GM13977 (cell line): Measurements from ENCODE around the gene SEMA4D.
A peak's percentile ranks its signal among the peaks of the same experiment; 100 is the strongest.

Experiments used
- DNase-seq: peaks from one replicate; pipeline ENCODE4 v3.0.0; 2012; ENCODE audit warnings: low spot score
- in situ Hi-C: fragments of 300-500 bp; cut with MboI; formaldehyde crosslinking; loops from one replicate; pipeline ENCODE4 v1.12.0; 2022; ENCODE audit warnings: low sequenced_read_pairs, low pct_unique_long_range_greater_than_20kb, mixed read lengths, inconsistent platforms; ENCODE audit not compliant: unreplicated experiment
- TF ChIP-seq, protein P1 (sequence below): IDR thresholded peaks from 2 replicates; pipeline ENCODE4 v1.5.1; 2012; ENCODE audit warnings: mild to moderate bottlenecking, control low read depth; ENCODE audit not compliant: insufficient read depth; ENCODE audit errors: extremely low read depth, missing control alignments

SEMA4D gene

DNA sequence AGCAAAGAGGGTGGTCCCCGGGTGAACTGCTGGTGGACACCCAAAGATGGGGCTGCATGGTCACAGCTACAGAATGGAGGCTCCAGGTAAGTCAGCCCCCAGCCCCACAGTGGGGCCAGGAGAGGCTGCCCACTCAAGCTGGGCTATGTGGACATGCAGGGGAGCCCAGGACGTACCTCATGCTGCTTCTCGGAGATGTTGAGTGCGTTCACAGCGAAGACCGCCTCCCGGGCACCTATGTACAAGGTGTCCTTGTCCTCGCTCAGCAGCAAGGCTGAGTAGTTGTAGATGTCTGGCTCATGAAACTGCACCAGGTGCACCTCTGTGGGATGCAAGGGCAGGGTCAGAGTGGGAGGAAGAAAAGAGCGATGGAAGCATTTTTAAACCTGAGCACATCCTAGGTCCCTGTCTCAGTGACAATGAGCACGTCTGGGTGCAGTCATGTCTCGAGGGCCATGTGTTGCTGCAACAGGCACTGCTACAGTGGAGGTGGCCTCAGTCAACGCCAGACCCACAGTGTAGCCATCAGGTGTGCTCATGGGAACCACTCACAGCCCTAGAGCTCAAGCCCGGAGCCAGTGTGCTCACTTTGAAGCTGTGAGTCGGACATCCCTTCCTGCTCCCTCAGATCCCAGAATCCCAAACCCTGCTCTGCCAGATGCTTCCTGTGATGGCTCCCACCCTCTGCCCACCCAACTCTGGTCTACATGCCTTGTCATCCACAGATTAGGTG, 95.1 kb downstream of the SEMA4D start:
- no peak for DNase-seq
- TF ChIP-seq, protein P1, sequence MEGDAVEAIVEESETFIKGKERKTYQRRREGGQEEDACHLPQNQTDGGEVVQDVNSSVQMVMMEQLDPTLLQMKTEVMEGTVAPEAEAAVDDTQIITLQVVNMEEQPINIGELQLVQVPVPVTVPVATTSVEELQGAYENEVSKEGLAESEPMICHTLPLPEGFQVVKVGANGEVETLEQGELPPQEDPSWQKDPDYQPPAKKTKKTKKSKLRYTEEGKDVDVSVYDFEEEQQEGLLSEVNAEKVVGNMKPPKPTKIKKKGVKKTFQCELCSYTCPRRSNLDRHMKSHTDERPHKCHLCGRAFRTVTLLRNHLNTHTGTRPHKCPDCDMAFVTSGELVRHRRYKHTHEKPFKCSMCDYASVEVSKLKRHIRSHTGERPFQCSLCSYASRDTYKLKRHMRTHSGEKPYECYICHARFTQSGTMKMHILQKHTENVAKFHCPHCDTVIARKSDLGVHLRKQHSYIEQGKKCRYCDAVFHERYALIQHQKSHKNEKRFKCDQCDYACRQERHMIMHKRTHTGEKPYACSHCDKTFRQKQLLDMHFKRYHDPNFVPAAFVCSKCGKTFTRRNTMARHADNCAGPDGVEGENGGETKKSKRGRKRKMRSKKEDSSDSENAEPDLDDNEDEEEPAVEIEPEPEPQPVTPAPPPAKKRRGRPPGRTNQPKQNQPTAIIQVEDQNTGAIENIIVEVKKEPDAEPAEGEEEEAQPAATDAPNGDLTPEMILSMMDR, result no peak
- in situ Hi-C loops, result no loop called here

DNA sequence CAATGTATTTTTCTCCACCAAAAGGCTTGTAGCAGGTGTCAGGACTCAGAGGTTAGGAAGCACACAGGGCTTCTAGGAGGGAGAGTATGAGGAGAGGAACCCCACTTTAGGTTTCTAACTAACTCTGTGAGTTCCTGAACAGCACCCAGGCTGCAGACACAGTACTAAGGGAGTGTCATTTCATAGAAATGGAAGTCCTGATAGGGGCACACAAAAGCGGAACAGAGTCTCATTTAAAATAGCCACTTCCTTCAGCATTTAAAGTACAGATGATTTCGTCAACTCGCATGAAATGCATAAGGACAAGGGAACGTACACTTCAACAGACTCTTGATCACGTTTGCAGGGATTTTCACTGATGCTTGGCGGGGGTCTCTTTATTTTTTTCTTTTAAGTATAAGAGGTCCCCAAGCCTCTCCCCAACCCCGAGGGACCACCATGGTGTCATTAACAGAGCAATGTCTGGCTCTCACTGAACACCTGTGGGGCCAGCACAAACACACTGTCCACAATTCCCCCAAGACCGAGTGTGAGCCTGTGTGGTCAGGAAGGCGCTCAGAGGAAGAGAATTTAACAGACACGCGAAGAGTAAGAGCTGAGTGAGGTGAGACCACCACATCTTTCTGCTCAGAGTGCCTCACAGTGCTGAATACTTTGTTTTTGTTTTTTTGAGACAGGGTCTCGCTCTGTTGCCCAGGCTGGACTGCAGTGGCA, 97.4 kb downstream of the SEMA4D start:
- in situ Hi-C loops, result no loop called here
- peak; percentile 75 for DNase-seq

DNA sequence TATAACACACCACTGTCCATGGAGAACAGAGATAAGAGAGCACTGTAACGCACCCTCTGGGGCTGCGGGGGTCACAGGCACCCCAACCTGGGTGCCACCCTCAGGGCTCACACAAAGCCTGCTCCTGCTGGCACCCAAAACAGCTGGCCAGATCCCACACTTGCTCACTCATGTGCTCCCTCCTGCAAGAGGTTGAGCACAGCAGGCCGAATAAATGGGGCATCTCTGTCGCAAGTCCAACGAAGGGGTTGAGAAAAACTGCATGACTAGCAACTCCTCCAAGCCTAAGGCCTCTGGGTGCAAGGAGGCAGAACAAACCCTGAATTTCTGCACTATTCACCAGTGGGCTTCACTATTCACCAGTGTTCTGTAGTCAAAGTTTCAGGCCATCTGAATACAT, 99.3 kb downstream of the SEMA4D start:
- in situ Hi-C loops, result no loop called here
- TF ChIP-seq, protein P1, result no peak
- DNase-seq, result no peak

More for the DNA sequence above, 97.4 kb downstream of the SEMA4D start:
- TF ChIP-seq, protein P1, result no peak

DNA sequence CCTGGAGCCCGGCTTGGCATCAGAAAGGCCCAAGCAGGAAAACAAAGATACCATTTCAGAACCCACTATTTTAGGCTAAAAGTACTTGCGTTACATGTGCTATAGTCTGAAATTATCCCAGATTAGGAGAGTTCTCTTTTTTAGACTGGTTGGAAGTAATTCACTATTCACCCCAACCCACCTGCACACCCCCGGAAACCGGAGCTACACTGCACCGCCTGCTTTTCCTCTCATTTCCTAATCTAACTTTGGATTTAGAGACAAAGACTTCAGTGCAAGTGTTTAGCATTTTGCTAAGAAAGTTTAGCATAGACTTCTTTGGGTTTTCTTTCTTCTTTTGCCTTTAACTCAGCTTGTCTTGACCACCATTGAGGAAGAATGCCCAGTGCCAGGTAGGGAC, 100.4 kb downstream of the SEMA4D start:
- in situ Hi-C loops, result no loop called here
- DNase-seq, result no peak
- TF ChIP-seq, protein P1, result no peak

DNA sequence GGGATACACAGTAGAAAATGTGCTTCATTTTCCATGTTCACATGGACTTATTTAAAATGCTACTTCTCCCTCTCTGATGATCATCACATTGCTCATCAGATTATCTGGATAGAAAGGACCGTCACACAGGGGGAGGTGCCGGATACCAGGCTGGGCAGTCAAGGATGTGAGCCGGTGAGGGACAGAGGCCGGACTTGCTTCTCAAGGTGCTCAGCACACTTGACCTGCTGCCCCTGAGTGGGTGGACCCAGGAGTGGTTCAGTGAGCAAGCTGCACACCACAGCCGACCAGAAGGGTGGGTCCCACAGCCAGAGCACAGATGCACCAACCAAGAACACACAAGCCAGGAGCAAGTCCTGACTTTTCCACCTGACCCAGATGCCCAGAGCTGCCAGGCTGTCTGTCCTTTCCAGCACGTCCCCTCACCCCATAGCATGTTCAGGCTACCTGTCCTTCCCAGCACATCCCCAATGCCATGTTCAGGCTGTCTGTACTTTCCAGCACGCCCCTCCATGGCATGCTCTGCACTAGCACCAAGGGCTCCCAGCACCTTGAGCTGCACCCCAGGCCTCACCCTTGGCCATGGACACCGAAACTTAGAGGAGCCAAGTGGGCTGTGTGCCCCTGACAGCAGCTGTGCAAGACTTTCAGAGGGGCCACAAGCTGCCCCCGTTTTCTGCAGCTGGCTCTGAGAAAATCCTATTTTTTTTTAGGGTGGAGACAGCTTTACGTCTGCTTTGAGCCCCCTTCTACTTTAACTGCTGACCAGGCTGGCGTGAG, 101.8 kb downstream of the SEMA4D start:
- DNase-seq, result no peak
- in situ Hi-C loops, result no loop called here
- TF ChIP-seq, protein P1, result no peak

DNA sequence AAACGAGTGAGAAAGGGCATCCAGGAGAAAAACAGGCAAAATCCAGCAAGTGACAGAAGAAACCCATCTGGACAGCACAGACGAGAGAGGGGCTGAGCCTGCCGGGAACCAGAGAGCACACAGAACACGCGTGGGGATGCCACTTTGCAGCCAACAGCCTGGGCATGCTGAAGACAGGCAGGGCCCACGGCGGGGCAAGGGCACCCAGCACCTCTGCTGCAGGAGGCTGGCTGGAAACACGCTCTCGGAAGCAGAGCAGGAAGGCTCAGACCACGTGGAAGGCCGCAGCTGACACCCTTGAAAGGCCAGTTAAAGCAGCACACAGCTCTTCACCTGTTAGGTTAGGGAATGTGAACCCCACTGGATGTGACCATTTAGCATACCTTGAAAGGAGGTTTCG, 103.5 kb downstream of the SEMA4D start:
- in situ Hi-C loops, result no loop called here
- TF ChIP-seq, protein P1, result no peak
- no peak for DNase-seq
